NCI-H524 treated with DMSO at 0.1 percent for 48 hours (cell line): ENCODE results near the gene TCF7L2.

ENCODE experiments used
- DNase-seq: peaks from one replicate; lab custom pipeline; 2025; lab: John Stamatoyannopoulos, UW

The TCF7L2 gene

GRCh38 chr10:112949875-112950507 lies at the start of gene TCF7L2:
TSS of gene TCF7L2 (plus strand) at chr10:112950247. CDS start at chr10:112950757, 510 bp downstream.
- peak; percentile 69 for DNase-seq

- no peak for DNase-seq
Observed at GRCh38 chr10:112902730-112903129, 47.3 kb upstream of the TCF7L2 start.

GRCh38 chr10:112904000-112904399 lies 46.0 kb upstream of the TCF7L2 start:
- no peak for DNase-seq

- DNase-seq: no peak
Observed at GRCh38 chr10:112906945-112907344, 43.1 kb upstream of the TCF7L2 start.

GRCh38 chr10:112907893-112908292 lies 42.2 kb upstream of the TCF7L2 start:
- DNase-seq: no peak

- no peak for DNase-seq
Observed at GRCh38 chr10:112911206-112911605, 38.8 kb upstream of the TCF7L2 start.

- no peak for DNase-seq
Observed at GRCh38 chr10:112912410-112912928, 37.6 kb upstream of the TCF7L2 start.

- DNase-seq: no peak
Observed at GRCh38 chr10:112913255-112913654, 36.8 kb upstream of the TCF7L2 start.

- DNase-seq: no peak
Observed at GRCh38 chr10:112913661-112914287, 36.3 kb upstream of the TCF7L2 start.

GRCh38 chr10:112914288-112914952 lies 35.6 kb upstream of the TCF7L2 start:
- DNase-seq: no peak

- no peak for DNase-seq
Observed at GRCh38 chr10:112915590-112916572, 34.2 kb upstream of the TCF7L2 start.

GRCh38 chr10:112917681-112918080 lies 32.4 kb upstream of the TCF7L2 start:
- DNase-seq: no peak

GRCh38 chr10:112918771-112919170 lies 31.3 kb upstream of the TCF7L2 start:
- no peak for DNase-seq

- no peak for DNase-seq
Observed at GRCh38 chr10:112919721-112920120, 30.3 kb upstream of the TCF7L2 start.

GRCh38 chr10:112926906-112927688 lies 22.9 kb upstream of the TCF7L2 start:
- DNase-seq: no peak

GRCh38 chr10:112927980-112928379 lies 22.1 kb upstream of the TCF7L2 start:
- no peak for DNase-seq

GRCh38 chr10:112932658-112933057 lies 17.4 kb upstream of the TCF7L2 start:
- DNase-seq: no peak

- DNase-seq: no peak
Observed at GRCh38 chr10:112934193-112934592, 15.9 kb upstream of the TCF7L2 start.

- peak; percentile 21 for DNase-seq
Observed at GRCh38 chr10:112938808-112939482, 11.1 kb upstream of the TCF7L2 start.

- DNase-seq: no peak
Observed at GRCh38 chr10:112945811-112946210, 4.2 kb upstream of the TCF7L2 start.
